Osteoblast (primary cell): Measurements from ENCODE around the gene ZNF574. TPM values are rescaled to one million over a fixed set of nuclear protein-coding genes. Genes with fewer than 3 reads are reported as not detected.

Experiments used
- DNase-seq: peaks from one replicate; pipeline ENCODE4 v3.0.0; 2011; ENCODE audit warnings: low spot score, mixed read lengths; ENCODE audit not compliant: insufficient read length; ENCODE audit errors: missing footprints
- H2AFZ ChIP-seq: 2 replicates; pipeline ENCODE4 v1.6.0; 2011; ENCODE audit warnings: mild to moderate bottlenecking, low read length
- H3K27ac ChIP-seq: 2 replicates; pipeline ENCODE4 v1.5.1; 2011; ENCODE audit warnings: mild to moderate bottlenecking, low read depth, low read length, moderate library complexity
- H3K27me3 ChIP-seq: 2 replicates; pipeline ENCODE4 v1.6.0; 2012; ENCODE audit warnings: mild to moderate bottlenecking, control low read depth, inconsistent platforms, low read length, moderate library complexity; ENCODE audit not compliant: insufficient read depth
- H3K36me3 ChIP-seq: 2 replicates; pipeline ENCODE4 v1.5.1; 2011; ENCODE audit warnings: mild to moderate bottlenecking, low read length, control low read depth, moderate library complexity; ENCODE audit not compliant: insufficient read depth
- H3K4me1 ChIP-seq: 2 replicates; pipeline ENCODE4 v1.5.1; 2011; ENCODE audit warnings: mild to moderate bottlenecking, low read length, control low read depth, moderate library complexity; ENCODE audit not compliant: insufficient read depth
- H3K4me2 ChIP-seq: 2 replicates; pipeline ENCODE4 v1.6.0; 2011; ENCODE audit warnings: mild to moderate bottlenecking, low read length; ENCODE audit not compliant: insufficient read depth
- H3K4me3 ChIP-seq: fragments of 200-600 bp; sonication (generic); 3 replicates; pipeline ENCODE4 v1.5.1; 2012; ENCODE audit warnings: mild to moderate bottlenecking, low read length, inconsistent platforms; ENCODE audit not compliant: insufficient read depth
- H3K79me2 ChIP-seq: 2 replicates; pipeline ENCODE4 v1.6.0; 2012; ENCODE audit warnings: mild to moderate bottlenecking, low read length, control low read depth, inconsistent platforms; ENCODE audit not compliant: insufficient read depth
- H3K9me3 ChIP-seq: 2 replicates; pipeline ENCODE4 v1.5.1; 2011; ENCODE audit warnings: low read depth, low read length, control low read depth
- H4K20me1 ChIP-seq: 2 replicates; pipeline ENCODE4 v1.6.0; 2012; ENCODE audit warnings: mild to moderate bottlenecking, low read length, control low read depth; ENCODE audit not compliant: insufficient read depth
- total RNA-seq: library from RNA; depleted of rRNA; stranded (reverse); fragments of >200 nt; gene quantifications from 2 replicates; pipeline ENCODE4 v1.2.3, GENCODE V29; 2012
- TF ChIP-seq, protein P1 (sequence below): IDR thresholded peaks from 2 replicates; pipeline ENCODE4 v1.5.1; 2011; ENCODE audit warnings: mild to moderate bottlenecking, low read depth, low read length, moderate library complexity; ENCODE audit errors: extremely low read depth

The ZNF574 gene
- total RNA-seq, 1 donor: 13.8 TPM

DNA sequence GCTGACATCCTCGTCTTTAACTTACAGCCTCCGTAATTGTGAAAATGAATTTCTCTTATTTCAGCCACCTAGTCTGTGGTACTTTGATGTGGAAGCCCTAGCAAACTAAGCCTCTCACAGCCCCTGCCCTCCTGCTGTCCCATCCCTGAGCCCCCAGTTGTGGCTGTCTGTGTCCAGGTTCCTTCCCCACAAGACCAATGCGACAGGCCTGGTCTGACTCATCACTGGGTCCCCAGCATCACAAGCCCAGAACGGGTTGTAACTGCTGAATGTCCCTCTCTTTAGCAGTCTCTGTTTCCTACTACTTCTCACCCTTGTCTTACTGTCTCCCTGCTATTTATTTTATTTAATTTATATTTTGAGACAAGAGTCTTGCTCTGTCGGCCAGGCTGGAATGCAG is 50.6 kb downstream of the ZNF574 start:
- Histone ChIP-seq H3K27ac (no peak overlapping the region), H4K20me1 (no peaks in the 10 kb centered on the region), H3K4me2 (no peak overlapping the region), H3K4me3 (no peak overlapping the region), H2AFZ (no peak overlapping the region), H3K9me3 (no peaks in the 10 kb centered on the region), H3K36me3 (no peaks in the 10 kb centered on the region), H3K4me1 (peaks cover 25% of the 10 kb centered on the region), H3K27me3 (no peaks in the 10 kb centered on the region), H3K79me2 (peaks cover 3% of the 10 kb centered on the region)
- TF ChIP-seq, protein P1, sequence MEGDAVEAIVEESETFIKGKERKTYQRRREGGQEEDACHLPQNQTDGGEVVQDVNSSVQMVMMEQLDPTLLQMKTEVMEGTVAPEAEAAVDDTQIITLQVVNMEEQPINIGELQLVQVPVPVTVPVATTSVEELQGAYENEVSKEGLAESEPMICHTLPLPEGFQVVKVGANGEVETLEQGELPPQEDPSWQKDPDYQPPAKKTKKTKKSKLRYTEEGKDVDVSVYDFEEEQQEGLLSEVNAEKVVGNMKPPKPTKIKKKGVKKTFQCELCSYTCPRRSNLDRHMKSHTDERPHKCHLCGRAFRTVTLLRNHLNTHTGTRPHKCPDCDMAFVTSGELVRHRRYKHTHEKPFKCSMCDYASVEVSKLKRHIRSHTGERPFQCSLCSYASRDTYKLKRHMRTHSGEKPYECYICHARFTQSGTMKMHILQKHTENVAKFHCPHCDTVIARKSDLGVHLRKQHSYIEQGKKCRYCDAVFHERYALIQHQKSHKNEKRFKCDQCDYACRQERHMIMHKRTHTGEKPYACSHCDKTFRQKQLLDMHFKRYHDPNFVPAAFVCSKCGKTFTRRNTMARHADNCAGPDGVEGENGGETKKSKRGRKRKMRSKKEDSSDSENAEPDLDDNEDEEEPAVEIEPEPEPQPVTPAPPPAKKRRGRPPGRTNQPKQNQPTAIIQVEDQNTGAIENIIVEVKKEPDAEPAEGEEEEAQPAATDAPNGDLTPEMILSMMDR: no peak
- DNase-seq: peak; percentile 15

DNA sequence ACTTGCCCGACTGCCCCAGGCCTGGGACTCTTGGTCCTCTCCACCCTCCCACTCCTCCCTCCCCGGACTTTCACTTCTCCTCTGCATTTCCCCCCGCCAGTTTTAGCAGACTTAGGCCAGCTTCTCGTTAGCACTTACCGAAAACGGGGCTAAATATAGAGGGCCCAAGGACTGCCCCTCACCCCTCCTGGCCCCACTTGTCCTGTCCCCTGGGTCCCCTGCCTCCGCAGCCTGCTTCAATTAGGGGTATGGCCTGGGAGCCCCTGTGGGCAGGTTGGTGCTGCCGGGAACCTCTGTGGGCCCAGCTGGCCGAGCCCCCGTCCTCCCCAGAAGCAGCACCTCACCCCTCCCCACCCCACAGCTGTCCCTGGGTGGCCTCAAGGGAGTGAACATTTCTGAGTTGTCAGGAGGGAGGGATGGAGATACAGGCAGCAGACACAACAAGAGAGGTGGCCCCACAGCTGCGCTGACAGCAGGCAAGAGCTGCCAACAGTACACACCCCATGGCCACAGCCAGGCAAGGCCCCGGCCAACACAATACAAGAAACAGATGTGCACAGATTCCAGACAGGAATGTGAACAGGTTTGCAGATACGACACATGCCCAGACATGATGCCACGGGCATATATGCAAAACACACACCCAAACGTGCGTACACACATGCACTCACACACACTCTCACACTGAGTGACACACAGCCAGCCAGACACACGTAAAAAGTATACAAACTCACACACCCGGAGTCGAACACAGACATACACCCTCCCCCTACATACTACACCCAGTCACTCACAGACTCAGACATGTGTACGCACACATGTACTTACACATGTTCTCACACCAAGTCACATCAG is 53.7 kb downstream of the ZNF574 start:
- Histone ChIP-seq H3K27me3 (peaks cover 6% of the 10 kb centered on the region), H3K36me3 (no peaks in the 10 kb centered on the region), H3K9me3 (no peaks in the 10 kb centered on the region), H3K27ac (no peak overlapping the region), H3K79me2 (peaks cover 3% of the 10 kb centered on the region), H2AFZ (no peak overlapping the region), H3K4me2 (no peak overlapping the region), H3K4me1 (peaks cover 19% of the 10 kb centered on the region), H3K4me3 (no peak overlapping the region), H4K20me1 (no peaks in the 10 kb centered on the region)
- TF ChIP-seq, protein P1: no peak
- DNase-seq: peak; percentile 73

DNA sequence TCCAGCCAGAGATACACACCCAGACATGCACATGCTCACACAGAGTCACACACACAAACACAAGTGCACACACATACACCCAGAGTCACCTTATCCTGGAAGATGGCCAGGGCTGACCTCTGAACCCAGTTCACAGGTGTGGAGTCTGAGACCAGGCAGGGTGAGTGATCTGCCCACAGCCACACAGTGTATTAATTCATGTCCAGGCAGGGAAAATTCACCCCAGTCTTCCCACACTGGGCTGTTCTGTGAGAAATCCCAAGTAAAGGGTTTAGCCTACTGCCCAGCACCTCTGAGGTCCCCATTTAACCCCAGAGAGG is 54.2 kb downstream of the ZNF574 start:
- Histone ChIP-seq H3K4me1 (peaks cover 19% of the 10 kb centered on the region), H4K20me1 (no peaks in the 10 kb centered on the region), H3K27ac (no peak overlapping the region), H3K4me2 (no peak overlapping the region), H3K27me3 (peaks cover 6% of the 10 kb centered on the region), H3K79me2 (peaks cover 3% of the 10 kb centered on the region), H3K9me3 (no peaks in the 10 kb centered on the region), H3K4me3 (no peak overlapping the region), H2AFZ (no peak overlapping the region), H3K36me3 (no peaks in the 10 kb centered on the region)
- peak; percentile 79 for DNase-seq
- TF ChIP-seq, protein P1: no peak

Other genes starting within 250 kb of the ZNF574 start
- not detected in 2 replicates for gene LYPD4, start 231.5 kb upstream of the ZNF574 start, total RNA-seq
- gene DMRTC2, start 231.1 kb upstream of the ZNF574 start, total RNA-seq: not detected in 2 replicates
- gene RPS19, start 215.9 kb upstream of the ZNF574 start, total RNA-seq: 486 and 791 TPM in 2 replicates
- 0.36 TPM in 1 of 2 replicates, not detected in the other for gene CD79A, start 198.9 kb upstream of the ZNF574 start, total RNA-seq
- gene ARHGEF1, start 193.0 kb upstream of the ZNF574 start, total RNA-seq: 30.6 and 31.8 TPM in 2 replicates
- gene ERFL, start 147.7 kb upstream of the ZNF574 start, total RNA-seq: under 0.01 TPM in 2 replicates
- 95.2 and 117 TPM in 2 replicates for gene RABAC1, start 116.8 kb upstream of the ZNF574 start, total RNA-seq
- under 0.01 TPM in 2 replicates for gene ATP1A3, start 81.9 kb upstream of the ZNF574 start, total RNA-seq
- gene GRIK5, start 6.0 kb upstream of the ZNF574 start, total RNA-seq: under 0.01 TPM in 2 replicates
- gene POU2F2, start 56.3 kb downstream of the ZNF574 start, total RNA-seq: under 0.01 and 0.88 TPM in 2 replicates
- 19.9 and 26.2 TPM in 2 replicates for gene DEDD2, start 141.5 kb downstream of the ZNF574 start, total RNA-seq
- gene ZNF526, start 144.1 kb downstream of the ZNF574 start, total RNA-seq: 11.5 and 11.9 TPM in 2 replicates
- gene GSK3A, start 166.4 kb downstream of the ZNF574 start, total RNA-seq: 16.2 and 18.1 TPM in 2 replicates
- gene ERF, start 179.0 kb downstream of the ZNF574 start, total RNA-seq: 31.8 and 44.8 TPM in 2 replicates
- gene CIC, start 193.1 kb downstream of the ZNF574 start, total RNA-seq: 33.6 and 39.1 TPM in 2 replicates
- 0.36 and 0.59 TPM in 2 replicates for gene PRR19, start 226.0 kb downstream of the ZNF574 start, total RNA-seq
- 18.3 and 23.2 TPM in 2 replicates for gene PAFAH1B3, start 226.5 kb downstream of the ZNF574 start, total RNA-seq
- not detected in 2 replicates for gene TMEM145, start 237.1 kb downstream of the ZNF574 start, total RNA-seq
- 23.9 and 30.0 TPM in 2 replicates for gene MEGF8, start 249.5 kb downstream of the ZNF574 start, total RNA-seq